Neural cell (in vitro differentiated cells): Measurements from ENCODE around the gene SLC2A5. TPM values are rescaled to one million over a fixed set of nuclear protein-coding genes. Genes with fewer than 3 reads are reported as not detected.

Experiments used
- H2AFZ ChIP-seq: fragments of 200-600, 300-800 bp; sonication (generic), shearing (Covaris generic); 2 replicates; pipeline ENCODE4 v1.6.0; 2014; ENCODE audit warnings: low read depth, mild to moderate bottlenecking, antibody characterized with exemption, low read length, moderate library complexity
- H3F3A ChIP-seq: fragments of 200-600 bp; shearing (Covaris generic); 2 replicates; pipeline ENCODE4 v1.6.1; 2016; ENCODE audit warnings: mild to moderate bottlenecking, moderate library complexity, mixed read lengths, antibody characterized with exemption, low read length; ENCODE audit not compliant: insufficient read depth, poor library complexity, severe bottlenecking
- H3K27ac ChIP-seq: fragments of 200-600, 300-800 bp; sonication (generic), shearing (Covaris generic); 2 replicates; pipeline ENCODE4 v1.5.1; 2014; ENCODE audit warnings: mild to moderate bottlenecking, low read length, moderate library complexity
- H3K27me3 ChIP-seq: fragments of 300-800, 200-600 bp; sonication (generic), shearing (Covaris generic); 2 replicates; pipeline ENCODE4 v1.6.0; 2014; ENCODE audit warnings: mild to moderate bottlenecking, low read depth, low read length, moderate library complexity; ENCODE audit not compliant: insufficient read depth
- H3K36me3 ChIP-seq: fragments of 300-800, 200-600 bp; sonication (generic), shearing (Covaris generic); 2 replicates; pipeline ENCODE4 v1.5.1; 2014; ENCODE audit warnings: mild to moderate bottlenecking, antibody characterized with exemption, low read length, moderate library complexity; ENCODE audit not compliant: insufficient read depth
- H3K4me2 ChIP-seq: fragments of 300-800, 200-600 bp; sonication (generic), shearing (Covaris generic); 2 replicates; pipeline ENCODE4 v1.6.0; 2014; ENCODE audit warnings: mild to moderate bottlenecking, low read length
- H3K4me3 ChIP-seq: fragments of 300-800, 200-600 bp; sonication (generic), shearing (Covaris generic); 2 replicates; pipeline ENCODE4 v1.5.1; 2014; ENCODE audit warnings: mild to moderate bottlenecking, low read length, moderate library complexity
- H3K79me2 ChIP-seq: fragments of 200-600 bp; shearing (Covaris generic); replicated peaks from 2 replicates; pipeline ENCODE4 v1.6.0; 2014; ENCODE audit warnings: mild to moderate bottlenecking, low read length, moderate library complexity; ENCODE audit not compliant: insufficient read depth
- H3K9ac ChIP-seq: fragments of 300-800, 200-600 bp; sonication (generic), shearing (Covaris generic); 2 replicates; pipeline ENCODE4 v1.6.1; 2016; ENCODE audit warnings: mild to moderate bottlenecking, low read length, mixed read lengths
- H3K9me2 ChIP-seq: fragments of 200-600 bp; shearing (Covaris generic); 2 replicates; pipeline ENCODE4 v1.6.1; 2016; ENCODE audit warnings: mild to moderate bottlenecking, low read length, mixed read lengths; ENCODE audit not compliant: insufficient read depth
- H3K9me3 ChIP-seq: fragments of 200-600, 300-800 bp; sonication (generic), shearing (Covaris generic); 2 replicates; pipeline ENCODE4 v1.6.1; 2016; ENCODE audit warnings: mild to moderate bottlenecking, mixed run types, low read length, moderate library complexity, mixed read lengths
- H4K20me1 ChIP-seq: fragments of 200-600 bp; shearing (Covaris generic); 2 replicates; pipeline ENCODE4 v1.6.1; 2016; ENCODE audit warnings: mild to moderate bottlenecking, mixed run types; ENCODE audit not compliant: insufficient read depth
- CTCF ChIP-seq: fragments of 450-650 bp; IDR thresholded peaks from 2 replicates; pipeline ENCODE4 v1.5.1; 2014; ENCODE audit warnings: antibody characterized with exemption, mild to moderate bottlenecking, moderate library complexity; ENCODE audit not compliant: poor library complexity, severe bottlenecking
- EP300 ChIP-seq: fragments of 450-650 bp; conservative IDR thresholded peaks from 2 replicates; pipeline ENCODE4 v1.6.1; 2014; ENCODE audit warnings: antibody characterized with exemption, mild to moderate bottlenecking, moderate library complexity; ENCODE audit not compliant: poor library complexity, severe bottlenecking
- EZH2 ChIP-seq: fragments of 200-600, 300-800 bp; shearing (Covaris generic), sonication (generic); IDR thresholded peaks from 2 replicates; pipeline ENCODE4 v1.6.1; 2014; ENCODE audit warnings: antibody characterized with exemption, low read length, borderline replicate concordance, mild to moderate bottlenecking; ENCODE audit not compliant: insufficient read depth, poor library complexity, severe bottlenecking
- MXI1 ChIP-seq: fragments of 450-650 bp; conservative IDR thresholded peaks from 2 replicates; pipeline ENCODE4 v1.6.1; 2014; ENCODE audit warnings: antibody characterized with exemption, mild to moderate bottlenecking; ENCODE audit not compliant: poor library complexity, severe bottlenecking
- POLR2AphosphoS5 ChIP-seq: IDR thresholded peaks from 2 replicates; pipeline ENCODE4 v1.6.1; 2012
- RAD21 ChIP-seq: fragments of 450-650 bp; conservative IDR thresholded peaks from 2 replicates; pipeline ENCODE4 v1.6.1; 2014; ENCODE audit warnings: antibody characterized with exemption, mild to moderate bottlenecking, moderate library complexity
- SMC3 ChIP-seq: fragments of 450-650 bp; conservative IDR thresholded peaks from 2 replicates; pipeline ENCODE4 v1.6.1; 2014; ENCODE audit warnings: antibody characterized with exemption, mild to moderate bottlenecking, moderate library complexity; ENCODE audit not compliant: poor library complexity
- TAF1 ChIP-seq: IDR thresholded peaks from 2 replicates; pipeline ENCODE4 v1.6.1; 2012; ENCODE audit warnings: low read depth
- polyA plus RNA-seq: library from polyadenylated mRNA; depleted of rRNA; stranded (reverse); fragments of >200 nt; gene quantifications from 2 replicates; pipeline ENCODE4 v1.2.3, GENCODE V29; 2014
- TF ChIP-seq, protein P1 (sequence below): IDR thresholded peaks from 2 replicates; pipeline ENCODE4 v1.6.1; 2012; ENCODE audit warnings: borderline replicate concordance

The SLC2A5 gene
- polyA plus RNA-seq, 1 donor from 2014 or later = not detected

GRCh38 chr1:9080705-9081291 is 11.4 kb upstream of the SLC2A5 start:
- Histone ChIP-seq H2AFZ (no peak overlapping the region), H3K4me2 (no peak overlapping the region), H3K27ac (no peak overlapping the region), H3K36me3 (no peaks in the 10 kb centered on the region), H3K9me3 (no peaks in the 10 kb centered on the region), H3K9me2 (no peaks in the 10 kb centered on the region), H3K79me2 (no peaks in the 10 kb centered on the region), H3K9ac (no peak overlapping the region), H3K4me3 (no peak overlapping the region), H4K20me1 (no peaks in the 10 kb centered on the region), H3F3A (no peaks in the 10 kb centered on the region), H3K27me3 (no peaks in the 10 kb centered on the region)
- TF ChIP-seq EP300 (no peak), TAF1 (no peak), EZH2 (no peak)

GRCh38 chr1:9079988-9080704 is 10.7 kb upstream of the SLC2A5 start:
- Histone ChIP-seq H3K27ac (no peak overlapping the region), H3K9me2 (no peaks in the 10 kb centered on the region), H2AFZ (no peak overlapping the region), H4K20me1 (no peaks in the 10 kb centered on the region), H3K27me3 (no peaks in the 10 kb centered on the region), H3K9ac (no peak overlapping the region), H3F3A (no peaks in the 10 kb centered on the region), H3K36me3 (no peaks in the 10 kb centered on the region), H3K79me2 (no peaks in the 10 kb centered on the region), H3K4me3 (no peak overlapping the region), H3K9me3 (no peaks in the 10 kb centered on the region), H3K4me2 (no peak overlapping the region)
- no peak for TF ChIP-seq MXI1
- no peak for TF ChIP-seq CTCF

- H3K27ac ChIP-seq = no peak overlapping the region
- no peaks in the 10 kb centered on the region for H3K27me3 ChIP-seq
- H3K4me3 ChIP-seq = no peak overlapping the region
- TF ChIP-seq RAD21 (no peak), SMC3 (no peak), EP300 (no peak), TAF1 (no peak), POLR2AphosphoS5 (no peak), CTCF (no peak), EZH2 (no peak), MXI1 (no peak)
- TF ChIP-seq, protein P1, sequence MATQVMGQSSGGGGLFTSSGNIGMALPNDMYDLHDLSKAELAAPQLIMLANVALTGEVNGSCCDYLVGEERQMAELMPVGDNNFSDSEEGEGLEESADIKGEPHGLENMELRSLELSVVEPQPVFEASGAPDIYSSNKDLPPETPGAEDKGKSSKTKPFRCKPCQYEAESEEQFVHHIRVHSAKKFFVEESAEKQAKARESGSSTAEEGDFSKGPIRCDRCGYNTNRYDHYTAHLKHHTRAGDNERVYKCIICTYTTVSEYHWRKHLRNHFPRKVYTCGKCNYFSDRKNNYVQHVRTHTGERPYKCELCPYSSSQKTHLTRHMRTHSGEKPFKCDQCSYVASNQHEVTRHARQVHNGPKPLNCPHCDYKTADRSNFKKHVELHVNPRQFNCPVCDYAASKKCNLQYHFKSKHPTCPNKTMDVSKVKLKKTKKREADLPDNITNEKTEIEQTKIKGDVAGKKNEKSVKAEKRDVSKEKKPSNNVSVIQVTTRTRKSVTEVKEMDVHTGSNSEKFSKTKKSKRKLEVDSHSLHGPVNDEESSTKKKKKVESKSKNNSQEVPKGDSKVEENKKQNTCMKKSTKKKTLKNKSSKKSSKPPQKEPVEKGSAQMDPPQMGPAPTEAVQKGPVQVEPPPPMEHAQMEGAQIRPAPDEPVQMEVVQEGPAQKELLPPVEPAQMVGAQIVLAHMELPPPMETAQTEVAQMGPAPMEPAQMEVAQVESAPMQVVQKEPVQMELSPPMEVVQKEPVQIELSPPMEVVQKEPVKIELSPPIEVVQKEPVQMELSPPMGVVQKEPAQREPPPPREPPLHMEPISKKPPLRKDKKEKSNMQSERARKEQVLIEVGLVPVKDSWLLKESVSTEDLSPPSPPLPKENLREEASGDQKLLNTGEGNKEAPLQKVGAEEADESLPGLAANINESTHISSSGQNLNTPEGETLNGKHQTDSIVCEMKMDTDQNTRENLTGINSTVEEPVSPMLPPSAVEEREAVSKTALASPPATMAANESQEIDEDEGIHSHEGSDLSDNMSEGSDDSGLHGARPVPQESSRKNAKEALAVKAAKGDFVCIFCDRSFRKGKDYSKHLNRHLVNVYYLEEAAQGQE = no peak
- H3K9me3 ChIP-seq = no peaks in the 10 kb centered on the region
- no peaks in the 10 kb centered on the region for H3K9me2 ChIP-seq
- no peaks in the 10 kb centered on the region for H3K36me3 ChIP-seq
- H4K20me1 ChIP-seq = no peaks in the 10 kb centered on the region
- no peak overlapping the region for H2AFZ ChIP-seq
- no peak overlapping the region for H3K9ac ChIP-seq
- H3F3A ChIP-seq = no peaks in the 10 kb centered on the region
- no peak overlapping the region for H3K4me2 ChIP-seq
- no peaks in the 10 kb centered on the region for H3K79me2 ChIP-seq
Measured at GRCh38 chr1:9078752-9079500, 9.5 kb upstream of the SLC2A5 start.
